Breast epithelium (tissue), 4 donors: Measurements from ENCODE around the gene C12orf57. TPM values are rescaled to one million over a fixed set of nuclear protein-coding genes. Genes with fewer than 3 reads are reported as not detected.
A peak's percentile ranks its signal among the peaks of the same experiment; 100 is the strongest.

ENCODE experiments used
- DNase-seq, 2 donors: peaks; one replicate each; pipeline ENCODE4 v3.0.0-alpha.2; 2019; ENCODE audit warnings: low spot score in 2 of 2
- H3K27ac ChIP-seq, 2 donors: fragments of 200-600 bp; sonication (generic) in 1 of 2; one replicate each; pipeline ENCODE4 v1.5.1; 2016 to 2019; ENCODE audit warnings: mild to moderate bottlenecking in 1 of 2
- H3K27me3 ChIP-seq, 2 donors: fragments of 200-600 bp; sonication (generic) in 1 of 2; one replicate each; pipeline versions ENCODE4 v1.5.1 to v1.6.0; 2017 to 2019; ENCODE audit warnings: control low read depth in 1 of 2, mild to moderate bottlenecking in 1 of 2
- H3K36me3 ChIP-seq: fragments of 200-600 bp; one replicate; pipeline ENCODE4 v1.5.1; 2019
- H3K4me1 ChIP-seq, 2 donors: fragments of 200-600 bp; sonication (generic); one replicate each; pipeline ENCODE4 v1.5.1; 2016 to 2019; ENCODE audit warnings: control low read depth in 1 of 2
- H3K4me3 ChIP-seq, 3 donors: fragments of 200-600 bp; sonication (generic); 1 replicate in 2 of 3; 2 replicates in 1 of 3; pipeline ENCODE4 v1.5.1; 2016 to 2019; ENCODE audit warnings: mild to moderate bottlenecking in 3 of 3, moderate library complexity in 2 of 3
- H3K9me3 ChIP-seq, 2 donors: fragments of 200-600 bp; sonication (generic) in 1 of 2; one replicate each; pipeline ENCODE4 v1.5.1; 2016 to 2019; ENCODE audit warnings: control low read depth in 1 of 2
- CTCF ChIP-seq, 3 donors: fragments of 450-650 bp; IDR thresholded peaks; one replicate each; pipeline ENCODE4 v1.5.1; 2016 to 2017; ENCODE audit warnings: antibody characterized with exemption in 3 of 3, mild to moderate bottlenecking in 3 of 3, moderate library complexity in 3 of 3
- POLR2A ChIP-seq: fragments of 450-650 bp; IDR thresholded peaks from one replicate; pipeline ENCODE4 v1.6.1; 2016; ENCODE audit warnings: antibody characterized with exemption, mild to moderate bottlenecking, moderate library complexity
- POLR2AphosphoS5 ChIP-seq, 3 donors: sonication (generic); formaldehyde crosslinking; IDR thresholded peaks; one replicate each; pipeline ENCODE4 v1.6.1; 2017; ENCODE audit warnings: antibody characterized with exemption in 3 of 3
- intact Hi-C: fragments of 100-400 bp; cut with DNase I; formaldehyde crosslinking; loops from one replicate; pipeline ENCODE4 v1.15.1; 2023; ENCODE audit warnings: low total_unique reads
- total RNA-seq, 3 donors: library from RNA; depleted of rRNA; stranded (reverse); fragments of >200 nt; gene quantifications; one replicate each; pipeline ENCODE4 v1.1.0, GENCODE V29; 2016

The C12orf57 gene
- total RNA-seq, 3 donors from 2014 or later: 515 to 824 (median 547) TPM

- TF ChIP-seq CTCF (IDR thresholded peaks at IDR 0.05): no peak
- TF ChIP-seq POLR2AphosphoS5 (IDR thresholded peaks at IDR 0.05): no peak
- no peak for TF ChIP-seq POLR2A
- peak overlapping the region in 2 of 3 donors; percentile 55 to 80 for H3K4me3 ChIP-seq
- peak overlapping the region; percentile 96 to 97 for H3K27ac ChIP-seq
- H3K27me3 ChIP-seq: no peaks in the 10 kb centered on the region
- H3K9me3 ChIP-seq: no peaks in the 10 kb centered on the region
- peaks cover 14 to 22% of the 10 kb centered on the region in 2 donors for H3K4me1 ChIP-seq
- intact Hi-C loops: loop anchor here (2.0 to 10.0 kb wide), 2 partner anchors 55 to 169 kb away; no protein-coding TSS in a partner anchor
- DNase-seq: no peak
- H3K36me3 ChIP-seq: no peaks in the 10 kb centered on the region
Observed at GRCh38 chr12:6945613-6946012, 1.8 kb downstream of the C12orf57 start.

- peak overlapping the region in 2 of 3 donors; percentile 55 to 80 for H3K4me3 ChIP-seq
- H3K27ac ChIP-seq: peak overlapping the region; percentile 96 to 97
- intact Hi-C loops: loop anchor here (2.0 to 10.0 kb wide), 2 partner anchors 55 to 169 kb away; no protein-coding TSS in a partner anchor
- no peaks in the 10 kb centered on the region for H3K27me3 ChIP-seq
- peak; percentile 95 to 97 for DNase-seq
- TF ChIP-seq POLR2A (peak; percentile 61), POLR2AphosphoS5 (IDR thresholded peaks at IDR 0.05) (peak in 2 of 3 donors; percentile 17 to 81), CTCF (IDR thresholded peaks at IDR 0.05) (no peak)
- H3K9me3 ChIP-seq: no peaks in the 10 kb centered on the region
- no peaks in the 10 kb centered on the region for H3K36me3 ChIP-seq
- H3K4me1 ChIP-seq: peaks cover 14 to 22% of the 10 kb centered on the region in 2 donors
Observed at GRCh38 chr12:6946033-6946919, 2.5 kb downstream of the C12orf57 start.

GRCh38 chr12:6946920-6947374, 3.1 kb downstream of the C12orf57 start:
- TF ChIP-seq POLR2A (no peak), POLR2AphosphoS5 (IDR thresholded peaks at IDR 0.05) (no peak), CTCF (IDR thresholded peaks at IDR 0.05) (no peak)
- H3K27me3 ChIP-seq: no peaks in the 10 kb centered on the region
- no peaks in the 10 kb centered on the region for H3K36me3 ChIP-seq
- peak overlapping the region in 2 of 3 donors; percentile 55 to 80 for H3K4me3 ChIP-seq
- peak overlapping the region; percentile 96 to 97 for H3K27ac ChIP-seq
- peaks cover 14 to 22% of the 10 kb centered on the region in 2 donors for H3K4me1 ChIP-seq
- DNase-seq: no peak
- H3K9me3 ChIP-seq: no peaks in the 10 kb centered on the region
- intact Hi-C loops: loop anchor here (2.0 to 10.0 kb wide), 2 partner anchors 56 to 168 kb away; no protein-coding TSS in a partner anchor

- Histone ChIP-seq H3K27me3 (no peaks in the 10 kb centered on the region), H3K4me3 (no peak overlapping the region), H3K4me1 (peaks cover 12 to 22% of the 10 kb centered on the region in 2 donors), H3K27ac (no peak overlapping the region), H3K36me3 (no peaks in the 10 kb centered on the region), H3K9me3 (no peaks in the 10 kb centered on the region)
- intact Hi-C loops: loop anchor here (2.0 to 10.0 kb wide), 2 partner anchors 57 to 167 kb away; no protein-coding TSS in a partner anchor
- TF ChIP-seq POLR2A (no peak), POLR2AphosphoS5 (IDR thresholded peaks at IDR 0.05) (no peak), CTCF (IDR thresholded peaks at IDR 0.05) (no peak)
- no peak for DNase-seq
Observed at GRCh38 chr12:6947615-6948014, 3.8 kb downstream of the C12orf57 start.
